MM.1S (cell line): ENCODE measurements around the gene CDH20.

Source experiments
- DNase-seq: peaks from one replicate; pipeline ENCODE4 v3.0.0-alpha.2; 2015
- H2AFZ ChIP-seq: fragments of 300-600 bp; sonication (generic); 2 replicates; pipeline ENCODE4 v1.6.0; 2016; ENCODE audit warnings: antibody characterized with exemption, low read length
- H3F3A ChIP-seq: fragments of 300-600 bp; sonication (generic); 2 replicates; pipeline ENCODE4 v1.6.1; 2016; ENCODE audit warnings: mild to moderate bottlenecking, antibody characterized with exemption, low read length, moderate library complexity, mixed read lengths; ENCODE audit not compliant: insufficient read depth
- H3K27ac ChIP-seq: fragments of 300-600 bp; sonication (generic); 2 replicates; pipeline ENCODE4 v1.5.1; 2016; ENCODE audit warnings: mild to moderate bottlenecking, low read length
- H3K27me3 ChIP-seq: fragments of 300-600 bp; sonication (generic); replicated peaks from 2 replicates; pipeline ENCODE4 v1.6.0; 2016; ENCODE audit warnings: low read length; ENCODE audit not compliant: insufficient read depth
- H3K36me3 ChIP-seq: fragments of 300-600 bp; sonication (generic); replicated peaks from 2 replicates; pipeline ENCODE4 v1.6.1; 2016; ENCODE audit warnings: mild to moderate bottlenecking, low read length, mixed read lengths; ENCODE audit not compliant: insufficient read depth
- H3K4me1 ChIP-seq: fragments of 300-600 bp; sonication (generic); 2 replicates; pipeline ENCODE4 v1.6.1; 2016; ENCODE audit warnings: low read length, mixed read lengths
- H3K4me2 ChIP-seq: fragments of 300-600 bp; sonication (generic); 2 replicates; pipeline ENCODE4 v1.6.0; 2016; ENCODE audit warnings: low read depth, low read length
- H3K4me3 ChIP-seq: fragments of 300-600 bp; sonication (generic); 2 replicates; pipeline ENCODE4 v1.5.1; 2016; ENCODE audit warnings: low read length, mixed read lengths
- H3K79me2 ChIP-seq: fragments of 300-600 bp; sonication (generic); 2 replicates; pipeline ENCODE4 v1.6.1; 2016; ENCODE audit warnings: mixed run types, low read length, mixed read lengths
- H3K9ac ChIP-seq: fragments of 300-600 bp; sonication (generic); 2 replicates; pipeline ENCODE4 v1.6.1; 2016; ENCODE audit warnings: low read length, mixed read lengths
- H3K9me2 ChIP-seq: fragments of 300-600 bp; sonication (generic); replicated peaks from 2 replicates; pipeline ENCODE4 v1.6.1; 2016; ENCODE audit warnings: mild to moderate bottlenecking, low read length, mixed read lengths; ENCODE audit not compliant: insufficient read depth
- H3K9me3 ChIP-seq: fragments of 300-600 bp; sonication (generic); replicated peaks from 2 replicates; pipeline ENCODE4 v1.6.1; 2016; ENCODE audit warnings: mild to moderate bottlenecking, low read length, mixed read lengths; ENCODE audit not compliant: insufficient read depth
- H4K20me1 ChIP-seq: fragments of 300-600 bp; sonication (generic); 2 replicates; pipeline ENCODE4 v1.6.1; 2016; ENCODE audit warnings: mild to moderate bottlenecking, low read length, moderate library complexity, mixed read lengths; ENCODE audit not compliant: insufficient read depth
- EZH2 ChIP-seq: fragments of 300-600 bp; sonication (generic); optimal IDR thresholded peaks from 2 replicates; pipeline ENCODE3; 2017; ENCODE audit warnings: low read depth, mild to moderate bottlenecking, antibody characterized with exemption, low read length, mixed read lengths
- EZH2phosphoT487 ChIP-seq: fragments of 300-600 bp; sonication (generic); IDR thresholded peaks from 2 replicates; pipeline ENCODE4 v1.6.1; 2018; ENCODE audit warnings: antibody characterized with exemption, low read length
- TF ChIP-seq, protein P1 (sequence below): fragments of 300-600 bp; sonication (generic); IDR thresholded peaks from 2 replicates; pipeline ENCODE4 v1.5.1; 2016; ENCODE audit warnings: antibody characterized with exemption, low read length, mixed read lengths

The CDH20 gene

DNA sequence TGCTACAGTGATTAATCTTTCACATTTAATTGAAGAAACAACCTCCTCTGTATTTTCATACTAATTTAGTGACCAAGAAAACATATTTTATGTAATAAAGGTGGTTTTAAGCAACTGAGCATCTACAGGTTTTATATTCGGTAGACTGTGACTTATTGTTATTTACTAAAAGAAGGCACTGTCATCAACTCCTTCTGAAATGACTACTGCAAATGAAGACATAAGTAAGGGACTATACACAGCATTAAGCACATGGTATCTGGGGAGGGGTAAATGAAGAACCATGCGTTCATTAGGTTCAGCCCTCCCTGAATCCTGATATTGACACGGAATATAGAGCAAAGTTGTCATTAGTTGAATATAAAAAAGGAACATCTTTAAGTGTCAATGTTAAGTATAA, 4.3 kb downstream of the CDH20 start:
- Histone ChIP-seq H3K36me3 (no peaks in the 10 kb centered on the region), H3F3A (no peaks in the 10 kb centered on the region), H3K9me2 (no peaks in the 10 kb centered on the region), H3K4me2 (no peak overlapping the region), H3K9ac (no peak overlapping the region), H3K9me3 (no peaks in the 10 kb centered on the region), H3K27me3 (no peaks in the 10 kb centered on the region), H3K79me2 (no peaks in the 10 kb centered on the region), H3K4me1 (no peaks in the 10 kb centered on the region), H3K27ac (no peak overlapping the region), H2AFZ (no peak overlapping the region), H3K4me3 (no peak overlapping the region), H4K20me1 (no peaks in the 10 kb centered on the region)
- TF ChIP-seq EZH2phosphoT487 (no peak), EZH2 (no peak)
- TF ChIP-seq, protein P1, sequence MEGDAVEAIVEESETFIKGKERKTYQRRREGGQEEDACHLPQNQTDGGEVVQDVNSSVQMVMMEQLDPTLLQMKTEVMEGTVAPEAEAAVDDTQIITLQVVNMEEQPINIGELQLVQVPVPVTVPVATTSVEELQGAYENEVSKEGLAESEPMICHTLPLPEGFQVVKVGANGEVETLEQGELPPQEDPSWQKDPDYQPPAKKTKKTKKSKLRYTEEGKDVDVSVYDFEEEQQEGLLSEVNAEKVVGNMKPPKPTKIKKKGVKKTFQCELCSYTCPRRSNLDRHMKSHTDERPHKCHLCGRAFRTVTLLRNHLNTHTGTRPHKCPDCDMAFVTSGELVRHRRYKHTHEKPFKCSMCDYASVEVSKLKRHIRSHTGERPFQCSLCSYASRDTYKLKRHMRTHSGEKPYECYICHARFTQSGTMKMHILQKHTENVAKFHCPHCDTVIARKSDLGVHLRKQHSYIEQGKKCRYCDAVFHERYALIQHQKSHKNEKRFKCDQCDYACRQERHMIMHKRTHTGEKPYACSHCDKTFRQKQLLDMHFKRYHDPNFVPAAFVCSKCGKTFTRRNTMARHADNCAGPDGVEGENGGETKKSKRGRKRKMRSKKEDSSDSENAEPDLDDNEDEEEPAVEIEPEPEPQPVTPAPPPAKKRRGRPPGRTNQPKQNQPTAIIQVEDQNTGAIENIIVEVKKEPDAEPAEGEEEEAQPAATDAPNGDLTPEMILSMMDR = no peak
- no peak for DNase-seq

DNA sequence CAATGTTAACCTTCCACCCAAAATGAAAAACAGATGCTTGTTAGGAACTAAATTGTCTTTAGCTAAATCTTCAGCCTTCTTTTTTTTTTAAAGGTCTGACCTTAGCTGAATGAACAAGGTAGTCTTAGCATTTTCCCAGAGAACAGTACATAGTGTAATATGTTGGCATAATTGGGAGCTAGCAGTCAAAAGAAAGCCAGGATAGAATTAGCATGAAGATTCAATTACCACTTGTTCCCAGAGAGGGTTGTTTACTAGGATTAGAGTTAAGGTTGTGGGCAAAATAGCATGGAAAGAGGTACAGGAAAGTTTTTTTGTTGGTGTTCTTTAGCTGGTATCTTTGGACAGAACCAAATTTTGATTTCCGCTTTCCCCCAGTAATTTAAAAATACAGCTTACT, 6.9 kb downstream of the CDH20 start:
- TF ChIP-seq, protein P1 = no peak
- TF ChIP-seq EZH2 (no peak), EZH2phosphoT487 (no peak)
- H3K4me3 ChIP-seq = no peak overlapping the region
- no peak for DNase-seq
- H3K79me2 ChIP-seq = no peaks in the 10 kb centered on the region
- H3K9me3 ChIP-seq = no peaks in the 10 kb centered on the region
- H3K4me1 ChIP-seq = no peaks in the 10 kb centered on the region
- H3F3A ChIP-seq = no peaks in the 10 kb centered on the region
- H3K4me2 ChIP-seq = no peak overlapping the region
- H3K9ac ChIP-seq = no peak overlapping the region
- H3K36me3 ChIP-seq = no peaks in the 10 kb centered on the region
- H3K27me3 ChIP-seq = no peaks in the 10 kb centered on the region
- H2AFZ ChIP-seq = no peak overlapping the region
- no peaks in the 10 kb centered on the region for H3K9me2 ChIP-seq
- no peaks in the 10 kb centered on the region for H4K20me1 ChIP-seq
- H3K27ac ChIP-seq = no peak overlapping the region

DNA sequence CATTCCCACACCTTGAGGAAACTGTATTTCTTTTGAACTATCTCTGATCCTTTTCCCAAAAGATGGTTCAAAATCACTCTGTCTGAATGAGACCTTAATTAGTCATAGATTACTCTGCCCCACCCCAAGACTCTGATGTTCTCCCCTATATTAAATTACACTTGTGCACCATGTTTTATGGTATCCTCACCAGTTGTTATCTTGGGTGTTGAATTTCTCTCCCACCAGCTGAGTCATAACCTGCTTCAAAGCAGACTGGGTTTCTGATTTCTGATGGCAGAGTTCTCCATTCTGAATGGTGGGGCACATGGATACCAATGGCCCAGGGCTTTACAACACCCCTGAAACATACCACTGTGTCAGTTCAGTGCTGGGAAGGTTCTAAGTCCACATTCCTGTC, 15.0 kb downstream of the CDH20 start:
- no peak for TF ChIP-seq EZH2phosphoT487
- TF ChIP-seq, protein P1 = no peak
- no peak for TF ChIP-seq EZH2
- no peak overlapping the region for H3K9ac ChIP-seq
- H3K27me3 ChIP-seq = no peaks in the 10 kb centered on the region
- H3K27ac ChIP-seq = no peak overlapping the region
- H3K36me3 ChIP-seq = no peaks in the 10 kb centered on the region
- no peaks in the 10 kb centered on the region for H3K79me2 ChIP-seq
- no peaks in the 10 kb centered on the region for H3K9me2 ChIP-seq
- DNase-seq = no peak
- H3K4me2 ChIP-seq = no peak overlapping the region
- H3F3A ChIP-seq = no peaks in the 10 kb centered on the region
- no peaks in the 10 kb centered on the region for H3K9me3 ChIP-seq
- H3K4me1 ChIP-seq = no peaks in the 10 kb centered on the region
- no peak overlapping the region for H3K4me3 ChIP-seq
- H4K20me1 ChIP-seq = no peaks in the 10 kb centered on the region
- no peak overlapping the region for H2AFZ ChIP-seq
